ENCODE data around the gene SLC26A8. TPM values are rescaled to one million over a fixed set of nuclear protein-coding genes. Genes with fewer than 3 reads are reported as not detected.

The SLC26A8 gene
- total RNA-seq, 1 experiment from 2014 or later: not detected

GRCh38 chr6:36028088-36028876, 3.8 kb upstream of the SLC26A8 start:
- ChIA-PET POLR2A (interaction anchor here (0.6 to 0.7 kb wide), 2 partner anchors 471 to 531 kb away, joined by 7 to 10 read pairs; partner anchors contain the start of gene TEAD3), CTCF (interaction anchor here (0.5 to 1.6 kb wide), 8 partner anchors 14 to 167 kb away, joined by 3 to 8 read pairs (median 4); no protein-coding TSS in a partner anchor)
- peak overlapping the region; percentile 88 to 91 for H3K4me3 ChIP-seq (ENCODE audit: low read depth in 2 of 2, low read length in 2 of 2)
- H3K27ac ChIP-seq (ENCODE audit: low read length): peak overlapping the region; percentile 91
- H3K9me3 ChIP-seq (ENCODE audit: control insufficient read depth, insufficient read depth, low read depth, low read length): no peaks in the 10 kb centered on the region
- TF ChIP-seq TCF7L2 (IDR thresholded peaks at IDR 0.05; ENCODE audit: low read depth, low read length) (no peak), REST (IDR thresholded peaks at IDR 0.05; ENCODE audit: insufficient read depth in 1 of 2, low read depth in 2 of 2, low read length in 1 of 2) (no peak), SIN3A (IDR thresholded peaks at IDR 0.05; ENCODE audit: borderline replicate concordance, insufficient read depth, low read depth, low read length) (no peak), CTCF (IDR thresholded peaks at IDR 0.05) (no peak), POLR2AphosphoS5 (IDR thresholded peaks at IDR 0.05; ENCODE audit: low read depth, low read length) (no peak)
- intact Hi-C loops (cut with micrococcal nuclease; ENCODE audit: unreplicated experiment): loop anchor here (5.0 kb wide), 1 partner anchor 334 kb away; no protein-coding TSS in a partner anchor
- DNase-seq (ENCODE audit: low read depth, low spot score) (no peak), ATAC-seq (peak; percentile 63)
- peaks cover 15% of the 10 kb centered on the region for H3K4me1 ChIP-seq (ENCODE audit: control insufficient read depth, insufficient read depth, low read length)
- no peaks in the 10 kb centered on the region for H3K27me3 ChIP-seq (ENCODE audit: control insufficient read depth, insufficient read depth, low read length)
- no peaks in the 10 kb centered on the region; the same call in 1 of the 2 replicates for H3K36me3 ChIP-seq (ENCODE audit: control insufficient read depth, insufficient read depth, low read length)
- no TSS peak for BruUV-seq (replicated peaks)
- in situ Hi-C loops (cut with HindIII; ENCODE audit: low pct_unique_long_range_greater_than_20kb, low sequenced_read_pairs): no loop called here

- Histone ChIP-seq H3K4me3 (ENCODE audit: low read depth in 2 of 2, low read length in 2 of 2) (peak within 1 kb of the TSS; percentile 88 to 91), H3K36me3 (ENCODE audit: control insufficient read depth, insufficient read depth, low read length) (no peaks in the 10 kb centered on the region; the same call in 1 of the 2 replicates), H3K27me3 (ENCODE audit: control insufficient read depth, insufficient read depth, low read length) (no peaks in the 10 kb centered on the region), H3K27ac (ENCODE audit: low read length) (peak within 1 kb of the TSS; percentile 91), H3K4me1 (ENCODE audit: control insufficient read depth, insufficient read depth, low read length) (peaks cover 15% of the 10 kb centered on the region), H3K9me3 (ENCODE audit: control insufficient read depth, insufficient read depth, low read depth, low read length) (no peaks in the 10 kb centered on the region)
- in situ Hi-C loops (cut with HindIII; ENCODE audit: low pct_unique_long_range_greater_than_20kb, low sequenced_read_pairs) (no loop called here), intact Hi-C loops (cut with micrococcal nuclease; ENCODE audit: unreplicated experiment) (loop anchor here (2.0 to 5.0 kb wide), 2 partner anchors 67 to 335 kb away; no protein-coding TSS in a partner anchor)
- peak; percentile 67 for TF ChIP-seq POLR2AphosphoS5 (IDR thresholded peaks at IDR 0.05; ENCODE audit: low read depth, low read length)
- peak; percentile 96 for TF ChIP-seq CTCF (IDR thresholded peaks at IDR 0.05)
- TF ChIP-seq TCF7L2 (IDR thresholded peaks at IDR 0.05; ENCODE audit: low read depth, low read length): peak; percentile 47; the same call in 1 of the 2 replicates
- TF ChIP-seq REST (IDR thresholded peaks at IDR 0.05; ENCODE audit: insufficient read depth in 1 of 2, low read depth in 2 of 2, low read length in 1 of 2): 0 out of 4 replicates have a peak, but pooled peaks of 1 of the 2 experiments have one; percentile 37
- TF ChIP-seq SIN3A (IDR thresholded peaks at IDR 0.05; ENCODE audit: borderline replicate concordance, insufficient read depth, low read depth, low read length): peak; percentile 95
- ChIA-PET POLR2A (no interaction called here), CTCF (interaction anchor here (0.6 to 1.6 kb wide), 6 partner anchors 16 to 168 kb away, joined by 3 to 8 read pairs (median 4); no protein-coding TSS in a partner anchor)
- no TSS peak for BruUV-seq (replicated peaks)
- DNase-seq (ENCODE audit: low read depth, low spot score): peak; percentile 98
- ATAC-seq: peak; percentile 95
Observed at GRCh38 chr6:36027501-36028087, 3.2 kb upstream of the SLC26A8 start, which contains the start of gene MAPK14. Gene MAPK14, plus strand, starts transcription at chr6:36027808. Its CDS starts 350 bp downstream, at chr6:36028158.

Measured in Panc1 (cell line).